Neural cell (in vitro differentiated cells): ENCODE measurements around the gene TIGD4.

Experiments
- EP300 ChIP-seq: fragments of 450-650 bp; conservative IDR thresholded peaks from 2 replicates; pipeline ENCODE4 v1.6.1; 2014; ENCODE audit warnings: antibody characterized with exemption, mild to moderate bottlenecking, moderate library complexity; ENCODE audit not compliant: poor library complexity, severe bottlenecking
- EZH2 ChIP-seq: fragments of 200-600, 300-800 bp; shearing (Covaris generic), sonication (generic); IDR thresholded peaks from 2 replicates; pipeline ENCODE4 v1.6.1; 2014; ENCODE audit warnings: antibody characterized with exemption, low read length, borderline replicate concordance, mild to moderate bottlenecking; ENCODE audit not compliant: insufficient read depth, poor library complexity, severe bottlenecking
- MXI1 ChIP-seq: fragments of 450-650 bp; conservative IDR thresholded peaks from 2 replicates; pipeline ENCODE4 v1.6.1; 2014; ENCODE audit warnings: antibody characterized with exemption, mild to moderate bottlenecking; ENCODE audit not compliant: poor library complexity, severe bottlenecking
- POLR2AphosphoS5 ChIP-seq: IDR thresholded peaks from 2 replicates; pipeline ENCODE4 v1.6.1; 2012
- RAD21 ChIP-seq: fragments of 450-650 bp; conservative IDR thresholded peaks from 2 replicates; pipeline ENCODE4 v1.6.1; 2014; ENCODE audit warnings: antibody characterized with exemption, mild to moderate bottlenecking, moderate library complexity
- TF ChIP-seq, protein P1 (sequence below): fragments of 450-650 bp; IDR thresholded peaks from 2 replicates; pipeline ENCODE4 v1.5.1; 2014; ENCODE audit warnings: antibody characterized with exemption, mild to moderate bottlenecking, moderate library complexity; ENCODE audit not compliant: poor library complexity, severe bottlenecking
- TF ChIP-seq, protein P2 (sequence below): IDR thresholded peaks from 2 replicates; pipeline ENCODE4 v1.6.1; 2012; ENCODE audit warnings: borderline replicate concordance

DNA sequence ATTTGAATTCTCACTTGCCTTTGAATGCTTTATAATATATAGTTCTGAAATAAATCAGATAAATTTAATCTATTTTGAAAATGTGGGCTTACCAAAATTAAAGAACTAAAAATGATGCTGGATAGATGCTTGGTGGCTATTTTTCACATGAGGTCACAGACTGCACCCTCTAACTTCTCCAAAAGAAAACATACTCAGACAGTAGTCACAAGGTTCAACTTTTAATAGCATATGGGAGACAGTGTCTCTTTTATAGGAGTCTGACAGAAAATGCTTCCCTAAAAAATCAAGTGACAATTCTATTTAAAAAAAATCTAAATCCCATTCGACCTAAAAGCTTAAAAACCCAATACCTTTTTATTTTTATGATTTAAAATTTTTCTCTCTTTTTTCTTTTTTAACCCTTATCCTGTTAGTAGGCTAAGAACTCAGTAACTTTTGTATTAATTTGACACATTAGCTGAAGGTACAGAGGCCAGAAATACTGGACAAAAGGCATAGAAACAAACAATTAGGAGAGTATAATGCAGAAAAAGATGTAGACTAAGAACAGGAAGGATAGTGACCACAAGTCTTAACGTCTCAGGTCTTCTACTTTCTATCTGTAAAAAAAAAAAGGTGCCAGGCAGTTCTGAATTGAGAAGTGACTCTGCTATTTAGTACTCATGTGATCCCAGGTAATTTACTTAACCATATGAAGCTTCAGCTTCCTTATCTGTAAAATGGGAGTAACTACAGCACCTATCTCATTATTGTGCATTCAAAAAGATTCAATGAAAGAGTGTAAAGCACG, 7.6 kb downstream of the TIGD4 start:
- TF ChIP-seq, protein P1, sequence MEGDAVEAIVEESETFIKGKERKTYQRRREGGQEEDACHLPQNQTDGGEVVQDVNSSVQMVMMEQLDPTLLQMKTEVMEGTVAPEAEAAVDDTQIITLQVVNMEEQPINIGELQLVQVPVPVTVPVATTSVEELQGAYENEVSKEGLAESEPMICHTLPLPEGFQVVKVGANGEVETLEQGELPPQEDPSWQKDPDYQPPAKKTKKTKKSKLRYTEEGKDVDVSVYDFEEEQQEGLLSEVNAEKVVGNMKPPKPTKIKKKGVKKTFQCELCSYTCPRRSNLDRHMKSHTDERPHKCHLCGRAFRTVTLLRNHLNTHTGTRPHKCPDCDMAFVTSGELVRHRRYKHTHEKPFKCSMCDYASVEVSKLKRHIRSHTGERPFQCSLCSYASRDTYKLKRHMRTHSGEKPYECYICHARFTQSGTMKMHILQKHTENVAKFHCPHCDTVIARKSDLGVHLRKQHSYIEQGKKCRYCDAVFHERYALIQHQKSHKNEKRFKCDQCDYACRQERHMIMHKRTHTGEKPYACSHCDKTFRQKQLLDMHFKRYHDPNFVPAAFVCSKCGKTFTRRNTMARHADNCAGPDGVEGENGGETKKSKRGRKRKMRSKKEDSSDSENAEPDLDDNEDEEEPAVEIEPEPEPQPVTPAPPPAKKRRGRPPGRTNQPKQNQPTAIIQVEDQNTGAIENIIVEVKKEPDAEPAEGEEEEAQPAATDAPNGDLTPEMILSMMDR, result no peak
- TF ChIP-seq EP300 (no peak), POLR2AphosphoS5 (no peak), RAD21 (no peak), EZH2 (no peak), MXI1 (no peak)
- TF ChIP-seq, protein P2, sequence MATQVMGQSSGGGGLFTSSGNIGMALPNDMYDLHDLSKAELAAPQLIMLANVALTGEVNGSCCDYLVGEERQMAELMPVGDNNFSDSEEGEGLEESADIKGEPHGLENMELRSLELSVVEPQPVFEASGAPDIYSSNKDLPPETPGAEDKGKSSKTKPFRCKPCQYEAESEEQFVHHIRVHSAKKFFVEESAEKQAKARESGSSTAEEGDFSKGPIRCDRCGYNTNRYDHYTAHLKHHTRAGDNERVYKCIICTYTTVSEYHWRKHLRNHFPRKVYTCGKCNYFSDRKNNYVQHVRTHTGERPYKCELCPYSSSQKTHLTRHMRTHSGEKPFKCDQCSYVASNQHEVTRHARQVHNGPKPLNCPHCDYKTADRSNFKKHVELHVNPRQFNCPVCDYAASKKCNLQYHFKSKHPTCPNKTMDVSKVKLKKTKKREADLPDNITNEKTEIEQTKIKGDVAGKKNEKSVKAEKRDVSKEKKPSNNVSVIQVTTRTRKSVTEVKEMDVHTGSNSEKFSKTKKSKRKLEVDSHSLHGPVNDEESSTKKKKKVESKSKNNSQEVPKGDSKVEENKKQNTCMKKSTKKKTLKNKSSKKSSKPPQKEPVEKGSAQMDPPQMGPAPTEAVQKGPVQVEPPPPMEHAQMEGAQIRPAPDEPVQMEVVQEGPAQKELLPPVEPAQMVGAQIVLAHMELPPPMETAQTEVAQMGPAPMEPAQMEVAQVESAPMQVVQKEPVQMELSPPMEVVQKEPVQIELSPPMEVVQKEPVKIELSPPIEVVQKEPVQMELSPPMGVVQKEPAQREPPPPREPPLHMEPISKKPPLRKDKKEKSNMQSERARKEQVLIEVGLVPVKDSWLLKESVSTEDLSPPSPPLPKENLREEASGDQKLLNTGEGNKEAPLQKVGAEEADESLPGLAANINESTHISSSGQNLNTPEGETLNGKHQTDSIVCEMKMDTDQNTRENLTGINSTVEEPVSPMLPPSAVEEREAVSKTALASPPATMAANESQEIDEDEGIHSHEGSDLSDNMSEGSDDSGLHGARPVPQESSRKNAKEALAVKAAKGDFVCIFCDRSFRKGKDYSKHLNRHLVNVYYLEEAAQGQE, result no peak
